Gastroesophageal sphincter (tissue), 2 donors: Measurements from ENCODE around the gene GSC2.

ENCODE experiments used
- POLR2A ChIP-seq, 2 donors: fragments of 450-650 bp; IDR thresholded peaks; one replicate each; pipeline ENCODE4 v1.6.1; 2017; ENCODE audit warnings: antibody characterized with exemption in 2 of 2, mild to moderate bottlenecking in 2 of 2, moderate library complexity in 1 of 2
- POLR2AphosphoS5 ChIP-seq: sonication (generic); formaldehyde crosslinking; IDR thresholded peaks from one replicate; pipeline ENCODE4 v1.6.1; 2017; ENCODE audit warnings: antibody characterized with exemption

GRCh38 chr22:19169002-19169946 is 19.2 kb upstream of the GSC2 start:
- TF ChIP-seq POLR2A (IDR thresholded peaks at IDR 0.05) (peak in 1 of 2 donors; percentile 6), POLR2AphosphoS5 (no peak)
